Fibroblast of peridontal ligament (primary cell): ENCODE measurements around the gene TMEM52.

Source experiments
- DNase-seq: peaks from one replicate; pipeline ENCODE4 v3.0.0-alpha.2; 2010; ENCODE audit errors: extremely low read depth

TMEM52 gene

GRCh38 chr1:1873186-1873585 is 45.9 kb downstream of the TMEM52 start:
- no peak for DNase-seq

GRCh38 chr1:1872329-1872994 is 46.6 kb downstream of the TMEM52 start:
- no peak for DNase-seq

- DNase-seq = no peak
These were observed 49.6 kb downstream of the TMEM52 start for GRCh38 chr1:1869469-1869868.
